DMS153 (cell line): Measurements from ENCODE around the gene AP1G1.
"Not testable (repeated sequence)": the region's sequence is repeated elsewhere in the genome, so short reads cannot be mapped to it uniquely, and the experiment has no call there.

ENCODE experiments used
- DNase-seq: peaks from one replicate; lab custom pipeline; 2025; lab: John Stamatoyannopoulos, UW

The AP1G1 gene

DNA sequence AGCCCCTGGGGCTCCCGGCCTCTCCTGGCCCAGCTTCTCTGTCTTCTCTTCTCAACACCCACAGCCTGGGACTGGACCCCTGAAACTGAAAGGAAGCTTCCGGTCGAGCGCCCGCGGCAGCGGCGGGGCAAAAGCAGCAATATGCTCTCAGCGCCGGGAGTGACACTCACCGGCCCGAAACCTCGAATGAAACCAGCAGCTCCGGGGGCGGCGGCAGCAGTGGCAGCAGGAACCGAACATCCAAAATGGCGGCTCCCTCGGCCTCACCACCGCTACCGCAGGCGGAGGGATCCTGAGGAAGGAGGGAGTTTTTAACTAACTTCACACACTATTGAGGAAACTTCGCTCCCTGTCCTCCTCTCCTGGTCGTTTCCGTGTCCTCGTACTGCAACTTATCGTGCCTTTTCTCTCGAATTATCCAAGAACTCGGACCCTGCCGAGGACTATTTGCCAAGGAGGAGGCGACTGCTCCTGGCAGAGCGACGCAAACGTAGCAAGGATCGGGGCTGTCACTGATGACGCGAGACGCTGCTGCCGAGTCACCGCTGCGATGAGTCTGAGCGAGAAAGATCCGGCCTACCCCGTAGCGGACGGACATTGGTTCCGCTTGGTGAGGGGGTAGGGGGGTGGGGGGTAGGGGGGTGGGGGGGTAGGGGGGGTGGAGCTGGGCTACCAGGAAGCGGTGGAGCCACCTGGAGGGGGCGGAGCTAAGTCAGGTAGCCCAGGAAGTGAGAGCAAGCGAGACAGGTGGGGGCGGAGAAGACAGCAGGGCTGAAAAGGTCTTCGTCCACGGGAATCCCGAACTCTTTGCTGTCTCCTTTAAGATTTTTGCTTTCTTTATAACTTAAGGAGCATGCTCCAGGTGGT, at the start of gene AP1G1:
Gene AP1G1, minus strand, starts transcription at position 242 of the 867 bp plus-strand sequence. CDS start 19,355 bp downstream, outside the sequence.
- DNase-seq: peak; percentile 97

DNA sequence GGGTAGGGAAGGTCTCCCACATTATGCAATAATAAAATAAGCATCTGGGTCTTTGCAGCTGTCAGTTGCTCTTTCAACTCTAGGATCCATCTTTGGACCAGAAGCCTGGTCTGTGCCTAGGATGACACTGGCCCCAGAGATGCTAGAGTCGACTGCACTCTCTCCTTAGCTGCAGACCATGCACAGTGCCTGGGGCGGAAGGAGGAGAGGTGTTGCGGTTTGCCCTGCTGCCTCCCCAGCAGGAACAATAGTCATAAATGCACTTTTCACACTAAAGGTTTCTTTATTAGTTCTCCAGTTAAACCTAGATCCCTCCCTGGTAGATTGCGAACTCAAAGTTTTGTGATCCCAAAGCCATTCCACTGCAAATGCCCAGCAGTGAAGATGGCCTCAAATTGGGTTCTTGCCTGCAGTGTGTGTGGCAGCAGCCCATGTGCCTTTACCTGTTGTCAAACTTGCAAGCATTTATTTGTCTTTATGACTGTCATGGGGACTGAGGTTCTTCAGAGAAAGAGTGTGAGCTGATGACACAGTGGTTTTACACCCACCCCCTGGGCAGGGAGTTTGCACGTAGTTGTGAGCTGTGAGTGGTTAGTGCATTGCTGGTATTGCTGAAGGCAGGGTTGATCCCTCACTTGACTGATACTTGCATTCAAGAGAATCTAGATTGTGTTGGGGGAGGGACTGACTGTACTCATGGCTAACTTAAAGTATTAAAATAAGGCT, 47.5 kb upstream of the AP1G1 start:
- DNase-seq: no peak

DNA sequence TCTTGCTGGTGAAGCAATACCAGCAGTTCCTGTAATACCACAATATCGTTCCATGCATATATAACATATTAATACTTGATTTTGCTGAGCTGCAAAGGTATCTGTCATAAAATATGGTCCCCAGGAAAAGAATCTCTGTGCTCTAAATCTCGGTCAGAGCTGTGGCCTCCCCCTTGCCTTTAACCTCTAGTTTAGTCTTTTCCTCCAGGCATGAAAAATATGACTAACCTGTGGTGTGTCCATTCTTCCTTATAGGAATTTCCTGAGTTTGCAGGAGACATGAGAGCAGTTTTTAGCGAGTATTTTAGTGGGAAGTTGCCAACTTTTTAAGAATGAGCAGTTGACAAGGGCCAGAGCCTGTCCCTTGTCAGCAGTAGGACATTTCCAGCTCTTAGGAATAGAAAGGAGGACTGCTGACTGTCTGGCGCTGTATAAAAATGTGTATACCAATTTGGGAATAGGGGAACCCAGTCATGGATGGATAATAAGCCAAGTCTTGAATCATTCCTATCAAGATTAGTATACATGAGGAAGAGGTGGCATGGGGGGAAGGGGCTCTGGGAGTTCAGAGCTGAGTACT, 45.8 kb upstream of the AP1G1 start:
- no peak for DNase-seq

- DNase-seq: no peak
Measured at GRCh38 chr16:71853413-71853812, 44.8 kb upstream of the AP1G1 start.

- DNase-seq: no peak
Measured at GRCh38 chr16:71852561-71852960, 43.9 kb upstream of the AP1G1 start.

- no peak for DNase-seq
Measured at GRCh38 chr16:71852158-71852557, 43.5 kb upstream of the AP1G1 start.

DNA sequence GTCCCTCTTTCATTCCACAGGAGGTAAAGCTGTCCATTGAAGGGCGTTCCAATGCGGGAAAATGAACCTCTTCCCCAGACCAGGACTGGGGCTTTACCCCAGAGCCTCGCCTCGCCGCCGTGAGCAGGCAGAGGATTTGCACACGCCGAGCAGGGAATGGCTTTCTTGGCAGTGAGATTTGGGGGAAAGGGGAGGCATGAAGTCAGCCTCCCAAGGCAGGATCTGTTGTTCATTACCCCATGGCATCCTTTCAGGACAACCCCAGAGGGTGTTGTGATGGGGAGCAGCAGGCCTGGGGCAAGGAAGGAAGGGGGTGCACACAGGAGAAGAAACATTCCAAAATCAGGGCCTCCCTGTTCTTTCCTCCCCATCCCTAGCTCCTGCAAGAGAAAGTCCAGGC, 43.1 kb upstream of the AP1G1 start:
- DNase-seq: no peak

GRCh38 chr16:71848622-71849021, 40.0 kb upstream of the AP1G1 start:
- DNase-seq: no peak

GRCh38 chr16:71847096-71847495, 38.5 kb upstream of the AP1G1 start:
- no peak for DNase-seq

DNA sequence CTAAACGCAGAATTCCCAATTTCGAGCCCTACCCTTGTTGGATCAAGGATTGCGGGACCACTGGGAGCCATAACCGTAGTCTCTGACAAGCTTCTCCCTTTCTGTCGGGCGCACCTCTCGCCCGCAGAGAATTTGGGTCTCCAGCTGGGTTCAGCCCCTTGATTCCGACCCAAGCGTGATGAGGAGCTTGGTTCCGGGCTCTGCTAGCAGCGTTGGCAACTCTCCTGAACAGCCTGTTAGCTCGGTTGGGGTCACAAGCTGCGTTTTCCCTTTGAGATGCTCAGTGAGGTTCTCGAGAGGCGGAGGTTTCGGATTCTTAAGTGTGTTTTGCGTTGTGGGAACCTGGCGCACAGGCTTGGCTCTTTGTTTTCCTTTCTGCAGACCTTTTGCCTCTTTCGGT, 37.8 kb upstream of the AP1G1 start:
- DNase-seq: no peak

DNA sequence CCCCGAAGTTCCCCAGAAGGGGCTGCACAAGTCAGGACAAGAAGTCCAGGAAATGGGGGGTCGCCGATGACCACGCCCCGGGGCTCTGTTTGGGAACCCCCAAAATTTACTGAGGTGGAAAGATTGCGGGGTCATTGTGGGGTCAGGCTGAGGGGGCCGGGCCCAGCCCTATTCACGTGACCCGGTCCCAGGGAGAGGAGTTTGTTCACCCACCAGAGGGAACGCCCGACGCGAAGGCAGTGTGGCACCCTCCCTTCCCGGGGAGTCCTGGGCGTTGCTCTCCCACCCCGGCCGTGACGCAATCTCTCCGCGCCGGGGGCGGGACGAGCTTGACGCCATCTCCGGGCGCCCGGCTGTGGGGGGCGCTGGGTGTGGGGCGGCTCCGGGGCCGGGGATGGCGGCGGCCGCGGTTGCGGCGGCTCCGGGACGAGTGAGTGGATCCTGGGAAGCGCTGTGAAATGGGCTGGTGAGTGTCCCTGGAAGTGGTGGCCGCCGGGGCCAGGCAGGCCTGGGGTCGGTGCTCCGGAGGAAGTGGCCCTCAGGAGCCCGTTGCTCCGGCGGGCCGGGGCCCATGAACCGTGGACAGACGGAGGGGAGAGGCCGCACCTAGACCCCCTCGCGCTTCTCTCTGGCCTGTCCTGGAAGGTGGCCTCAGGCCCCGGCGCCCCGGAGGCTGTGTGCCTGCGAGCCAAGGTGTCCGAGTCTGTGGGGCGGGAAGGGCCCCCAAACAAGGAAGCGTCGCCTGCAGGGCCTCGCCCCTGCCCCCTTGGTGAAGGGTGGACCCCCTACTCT, 37.2 kb upstream of the AP1G1 start, which contains the start of gene ATXN1L:
Gene ATXN1L, plus strand, starts transcription at position 338 of the 792 bp plus-strand sequence. CDS start 3,765 bp downstream, outside the sequence.
- peak; percentile 74 for DNase-seq

- no peak for DNase-seq
Measured at GRCh38 chr16:71843572-71843971, 34.9 kb upstream of the AP1G1 start.

- DNase-seq: no peak
Measured at GRCh38 chr16:71840052-71840451, 31.4 kb upstream of the AP1G1 start.

DNA sequence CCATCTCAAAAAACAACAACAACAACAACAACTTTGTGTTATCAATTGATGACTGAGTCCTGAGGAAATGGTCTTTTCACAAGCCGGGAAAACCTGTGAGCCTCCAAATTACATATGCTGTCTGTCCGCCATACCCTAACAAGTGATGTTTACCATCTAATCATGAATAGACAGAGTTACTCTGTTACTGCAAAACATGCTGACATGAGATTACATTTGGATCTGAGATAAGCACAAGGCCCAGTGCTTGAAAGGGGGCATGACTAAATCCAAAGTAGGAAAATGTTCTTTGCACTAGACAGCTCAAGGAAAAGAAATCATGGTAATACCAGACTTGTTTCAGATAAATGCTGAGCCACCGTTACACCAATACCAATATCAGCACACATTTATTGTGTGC, 28.5 kb upstream of the AP1G1 start:
- DNase-seq: no peak

DNA sequence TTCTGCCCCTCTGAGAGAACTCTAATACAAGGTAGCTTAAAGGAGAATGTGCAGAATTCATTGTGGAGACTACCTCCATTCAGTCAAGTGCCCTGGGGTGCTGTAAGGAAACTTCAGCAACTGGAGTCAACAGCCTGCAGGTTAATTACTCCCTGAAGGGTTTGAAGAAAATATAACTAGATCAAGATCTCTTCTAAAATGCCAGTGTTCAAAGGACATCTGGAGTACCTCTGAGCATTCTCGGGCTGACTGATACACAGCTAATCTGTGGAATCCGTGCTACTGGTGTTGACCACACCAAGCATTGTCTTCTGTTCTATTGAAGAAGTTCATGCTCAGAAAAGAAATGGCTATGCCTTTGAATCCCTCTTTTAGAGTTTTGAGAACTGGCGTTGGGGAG, 25.7 kb upstream of the AP1G1 start:
- no peak for DNase-seq

DNA sequence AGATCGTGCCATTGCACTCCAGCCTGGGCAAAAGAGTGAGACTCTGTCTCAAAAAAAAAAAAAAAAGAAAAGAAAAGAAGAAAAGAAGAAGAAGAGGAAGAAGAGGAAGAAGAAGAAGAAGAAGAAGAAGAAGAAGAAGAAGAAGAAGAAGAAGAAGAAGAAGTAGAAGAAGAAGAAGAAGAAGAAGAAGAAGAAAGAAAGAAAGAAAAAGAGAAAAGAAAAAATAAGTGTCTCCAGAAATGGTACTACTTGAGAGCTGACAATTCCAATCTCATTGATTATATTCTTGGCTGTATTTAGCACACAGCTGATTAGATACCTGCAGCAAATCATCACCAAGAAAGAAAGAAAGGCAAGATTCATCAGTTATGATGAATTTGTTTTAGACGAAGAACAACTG, 23.5 kb upstream of the AP1G1 start:
- not testable (repeated sequence) for DNase-seq

- not testable (repeated sequence) for DNase-seq
Measured at GRCh38 chr16:71831698-71832097, 23.1 kb upstream of the AP1G1 start.

DNA sequence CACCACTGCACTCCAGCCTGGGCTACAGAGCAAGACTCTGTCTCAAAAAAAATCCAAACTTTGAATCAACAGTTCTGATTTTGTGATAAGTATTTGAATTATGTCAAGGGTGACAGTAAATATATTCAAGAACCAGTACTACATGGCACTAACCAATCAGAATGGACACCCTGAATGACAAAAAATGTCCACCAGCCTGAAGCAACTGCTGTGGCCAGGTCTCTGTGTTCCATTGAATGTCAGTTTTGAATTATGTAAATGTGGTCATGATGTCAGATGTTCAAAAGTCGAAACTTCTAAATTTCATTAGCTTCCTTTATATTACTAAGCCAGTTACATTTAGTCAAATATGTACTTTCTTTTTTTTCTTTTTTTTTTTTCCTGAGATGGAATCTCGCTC, 21.7 kb upstream of the AP1G1 start:
- DNase-seq: no peak

DNA sequence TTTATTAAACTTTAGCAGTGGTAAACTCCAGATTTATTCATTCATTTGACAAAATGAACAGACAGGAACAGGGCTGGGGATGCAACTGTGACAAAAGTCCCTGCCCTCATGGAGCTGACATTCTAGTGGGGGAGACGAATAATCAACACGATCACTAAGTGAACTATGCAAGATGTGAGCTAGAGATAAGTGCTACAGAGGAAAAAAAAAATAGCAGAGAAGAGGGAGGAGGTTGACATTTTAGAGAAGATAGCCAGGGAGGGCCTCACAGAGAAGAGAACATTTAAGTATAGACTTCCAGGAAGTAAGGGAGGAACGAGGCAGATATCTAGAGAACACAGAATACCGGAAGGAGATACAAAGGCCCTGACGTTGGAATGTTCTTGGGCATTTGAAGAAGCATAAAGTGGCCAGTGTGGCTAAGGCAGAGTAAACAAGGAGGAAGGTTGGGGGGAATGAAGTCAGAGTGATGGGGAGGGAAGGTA, 17.9 kb upstream of the AP1G1 start:
- no peak for DNase-seq

GRCh38 chr16:71817155-71817500, 8.5 kb upstream of the AP1G1 start:
- not testable (repeated sequence) for DNase-seq

- DNase-seq: no peak
Measured at GRCh38 chr16:71811261-71811803, 2.7 kb upstream of the AP1G1 start.

DNA sequence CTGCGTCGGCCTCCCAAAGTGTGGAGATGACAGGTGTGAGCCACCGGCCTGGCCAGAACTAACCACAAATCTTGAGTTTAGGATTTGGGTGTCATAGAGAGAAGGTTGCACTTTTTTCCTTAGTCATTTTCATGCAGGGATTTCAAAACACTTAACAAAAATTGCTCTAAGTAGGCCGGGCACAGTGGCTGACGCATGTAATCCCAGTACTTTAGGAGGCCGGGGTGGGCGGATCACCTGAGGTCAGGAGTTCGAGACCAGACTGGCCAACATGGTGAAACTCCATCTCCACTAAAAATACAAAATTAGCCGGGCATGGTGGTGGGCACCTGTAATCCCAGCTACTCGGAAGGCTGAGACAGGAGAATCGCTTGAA, 1.5 kb upstream of the AP1G1 start:
- DNase-seq: not testable (repeated sequence)
